Frontal cortex (tissue), 4 donors: ENCODE results near the gene CTAG1B. TPM values are rescaled to one million over a fixed set of nuclear protein-coding genes. Genes with fewer than 3 reads are reported as not detected.
"Not testable (repeated sequence)": the region's sequence is repeated elsewhere in the genome, so short reads cannot be mapped to it uniquely, and the experiment has no call there.

Source experiments
- DNase-seq, 2 donors: peaks; one replicate each; pipeline ENCODE4 v3.0.0; 2012; ENCODE audit warnings: low spot score in 2 of 2
- FAIRE-seq: peaks from 2 replicates; lab custom pipeline; 2012; peaks lifted over from hg19 to GRCh38; lab: Jason Lieb, UNC
- total RNA-seq: library from RNA; depleted of rRNA; stranded (reverse); fragments of >200 nt; gene quantifications from one replicate; pipeline ENCODE4 v1.2.3, GENCODE V29; 2014
- donor health status: control.
- donor health status: control.
- donor health status: control.

The CTAG1B gene
- not detected for total RNA-seq

GRCh38 chrX:154619182-154619581 lies at the start of gene CTAG1B:
CTAG1B (minus strand) TSS chrX:154619282; CDS start chrX:154619218, 64 bp downstream.
- FAIRE-seq, DNase-seq: not testable (repeated sequence)

- DNase-seq (no peak), FAIRE-seq (no peak)
Observed at GRCh38 chrX:154661899-154662298, 42.8 kb upstream of the CTAG1B start.

GRCh38 chrX:154661170-154661569 lies 42.1 kb upstream of the CTAG1B start:
- FAIRE-seq (no peak), DNase-seq (no peak)

- no peak for FAIRE-seq
Observed at GRCh38 chrX:154660541-154660940, 41.5 kb upstream of the CTAG1B start.

GRCh38 chrX:154658957-154659356 lies 39.9 kb upstream of the CTAG1B start:
- no peak for DNase-seq
- no peak for FAIRE-seq

More at GRCh38 chrX:154660541-154660940, 41.5 kb upstream of the CTAG1B start:
- DNase-seq, result no peak

GRCh38 chrX:154658187-154658586 lies 39.1 kb upstream of the CTAG1B start:
- DNase-seq (no peak), FAIRE-seq (no peak)

GRCh38 chrX:154657226-154657805 lies 38.2 kb upstream of the CTAG1B start:
- DNase-seq, result no peak

GRCh38 chrX:154655786-154656185 lies 36.7 kb upstream of the CTAG1B start:
- FAIRE-seq (no peak), DNase-seq (no peak)

More at GRCh38 chrX:154657226-154657805, 38.2 kb upstream of the CTAG1B start:
- FAIRE-seq, result no peak

GRCh38 chrX:154655346-154655745 lies 36.3 kb upstream of the CTAG1B start:
- DNase-seq, result no peak
- FAIRE-seq, result no peak

GRCh38 chrX:154654925-154655324 lies 35.8 kb upstream of the CTAG1B start:
- DNase-seq, result no peak
- FAIRE-seq, result no peak

- FAIRE-seq (no peak), DNase-seq (no peak)
Observed at GRCh38 chrX:154654372-154654771, 35.3 kb upstream of the CTAG1B start.

- FAIRE-seq, DNase-seq: not testable (repeated sequence)
Observed at GRCh38 chrX:154653413-154653812, 34.3 kb upstream of the CTAG1B start, which contains the start of gene CTAG2. CTAG2 (minus strand) TSS chrX:154653579; CDS start chrX:154653515, 64 bp downstream.

GRCh38 chrX:154653048-154653401 lies 33.9 kb upstream of the CTAG1B start:
- DNase-seq (no peak), FAIRE-seq (no peak)

- FAIRE-seq (no peak), DNase-seq (no peak)
Observed at GRCh38 chrX:154652311-154653047, 33.4 kb upstream of the CTAG1B start.

GRCh38 chrX:154650221-154650510 lies 31.1 kb upstream of the CTAG1B start:
- DNase-seq, result no peak
- no peak for FAIRE-seq

GRCh38 chrX:154649503-154650220 lies 30.6 kb upstream of the CTAG1B start:
- no peak for DNase-seq
- FAIRE-seq, result no peak

GRCh38 chrX:154648931-154649330 lies 29.8 kb upstream of the CTAG1B start:
- DNase-seq (no peak), FAIRE-seq (no peak)

- not testable (repeated sequence) for DNase-seq, FAIRE-seq
Observed at GRCh38 chrX:154645745-154646378, 26.8 kb upstream of the CTAG1B start.

GRCh38 chrX:154643708-154644107 lies 24.6 kb upstream of the CTAG1B start:
- DNase-seq, FAIRE-seq: not testable (repeated sequence)

- FAIRE-seq, DNase-seq: not testable (repeated sequence)
Observed at GRCh38 chrX:154641740-154642139, 22.7 kb upstream of the CTAG1B start.
